ENCODE results near the gene NMUR1.
A peak's percentile ranks its signal among the peaks of the same experiment; 100 is the strongest.

DNA sequence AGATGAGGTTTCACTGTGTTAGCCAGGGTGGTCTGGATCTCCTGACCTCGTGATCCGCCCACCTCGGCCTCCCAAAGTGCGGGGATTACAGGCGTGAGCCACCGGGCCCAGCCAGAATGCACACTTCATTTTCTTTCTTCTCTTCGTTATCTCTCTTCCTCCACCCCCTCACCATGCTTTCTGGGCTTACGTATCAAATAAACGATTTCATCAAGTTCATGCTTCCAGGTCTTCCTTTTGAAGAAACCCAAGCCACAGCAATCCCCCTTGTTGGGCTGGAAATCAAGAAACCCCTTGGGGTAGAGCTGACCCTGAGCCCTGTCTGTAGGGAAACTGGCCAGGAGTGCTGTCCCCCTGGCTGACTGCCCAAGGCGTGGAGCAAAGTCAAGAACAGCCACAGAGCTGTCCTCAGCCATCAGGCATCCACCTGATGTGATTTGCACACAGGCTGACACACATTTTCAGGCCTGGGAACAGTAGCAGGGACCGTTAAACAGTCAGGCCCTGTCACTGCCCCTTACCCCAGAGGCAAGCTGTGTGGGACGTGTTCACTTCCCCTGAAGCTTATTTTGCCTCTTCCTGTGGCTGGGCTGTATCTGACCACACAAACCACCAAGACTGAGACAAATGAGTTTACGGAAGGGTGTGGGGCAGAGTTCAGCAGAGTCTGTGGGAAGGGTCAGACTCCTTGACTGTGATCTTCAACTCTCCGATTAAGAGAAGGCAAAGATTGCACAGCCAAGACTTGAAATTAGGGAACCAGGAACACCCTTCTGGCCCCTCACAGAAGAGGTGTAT is 15.1 kb upstream of the NMUR1 start:
- peak; percentile 93 for TF ChIP-seq POLR2A (IDR thresholded peaks at IDR 0.05; ENCODE audit: low read depth, low read length)
- peak; percentile 74; the same call in 1 of the 2 replicates for TF ChIP-seq POLR2AphosphoS5 (IDR thresholded peaks at IDR 0.05; ENCODE audit: low read depth, low read length)
